Measurements from ENCODE around the gene C16orf78. TPM values are rescaled to one million over a fixed set of nuclear protein-coding genes. Genes with fewer than 3 reads are reported as not detected.

C16orf78 gene
- total RNA-seq, 4 donors from 2014 or later: not detected

DNA sequence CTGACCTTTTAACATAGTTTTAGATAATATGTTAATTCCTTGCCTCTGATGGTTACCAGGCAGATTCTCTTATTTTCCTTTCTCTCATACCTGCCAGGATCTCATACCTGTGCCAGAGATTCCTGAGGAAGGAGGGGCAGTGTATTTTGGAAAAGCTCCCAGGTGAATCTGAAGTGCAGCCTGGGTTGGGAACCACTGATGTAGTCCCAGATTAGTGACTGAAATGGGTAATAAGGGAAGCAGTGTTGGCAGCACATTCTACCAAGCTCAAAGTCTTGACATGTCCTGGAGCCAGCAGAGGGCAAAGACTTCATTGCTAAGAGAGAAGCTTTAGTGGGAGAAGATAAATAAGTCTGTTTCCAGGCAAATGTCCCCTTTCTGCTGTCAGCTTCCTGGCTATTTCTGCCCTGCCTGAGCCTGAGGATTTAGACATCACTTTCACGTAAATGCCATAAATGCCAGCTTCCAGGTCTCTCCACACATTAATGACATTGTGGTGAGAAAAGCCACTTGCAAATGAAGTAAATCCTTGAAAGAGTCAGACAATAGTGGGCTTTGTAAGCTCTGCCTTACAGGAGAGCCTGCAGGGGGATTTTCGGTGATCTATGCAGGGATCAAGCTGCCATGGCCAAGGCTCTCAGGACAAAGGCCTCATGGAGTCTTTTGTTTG lies 40.9 kb upstream of the C16orf78 start:
- Histone ChIP-seq H3K36me3 (no peaks in the 10 kb centered on the region), H3K4me3 (no peak overlapping the region), H3K27me3 (peaks cover 20% of the 10 kb centered on the region), H3K4me1 (no peaks in the 10 kb centered on the region), H3K27ac (no peak overlapping the region), H3K9me3 (no peaks in the 10 kb centered on the region)
- ATAC-seq: no peak
- TF ChIP-seq POLR2AphosphoS5 (IDR thresholded peaks at IDR 0.05) (no peak), POLR2A (IDR thresholded peaks at IDR 0.05) (no peak), EP300 (IDR thresholded peaks at IDR 0.05) (no peak)
- TF ChIP-seq, protein P1, sequence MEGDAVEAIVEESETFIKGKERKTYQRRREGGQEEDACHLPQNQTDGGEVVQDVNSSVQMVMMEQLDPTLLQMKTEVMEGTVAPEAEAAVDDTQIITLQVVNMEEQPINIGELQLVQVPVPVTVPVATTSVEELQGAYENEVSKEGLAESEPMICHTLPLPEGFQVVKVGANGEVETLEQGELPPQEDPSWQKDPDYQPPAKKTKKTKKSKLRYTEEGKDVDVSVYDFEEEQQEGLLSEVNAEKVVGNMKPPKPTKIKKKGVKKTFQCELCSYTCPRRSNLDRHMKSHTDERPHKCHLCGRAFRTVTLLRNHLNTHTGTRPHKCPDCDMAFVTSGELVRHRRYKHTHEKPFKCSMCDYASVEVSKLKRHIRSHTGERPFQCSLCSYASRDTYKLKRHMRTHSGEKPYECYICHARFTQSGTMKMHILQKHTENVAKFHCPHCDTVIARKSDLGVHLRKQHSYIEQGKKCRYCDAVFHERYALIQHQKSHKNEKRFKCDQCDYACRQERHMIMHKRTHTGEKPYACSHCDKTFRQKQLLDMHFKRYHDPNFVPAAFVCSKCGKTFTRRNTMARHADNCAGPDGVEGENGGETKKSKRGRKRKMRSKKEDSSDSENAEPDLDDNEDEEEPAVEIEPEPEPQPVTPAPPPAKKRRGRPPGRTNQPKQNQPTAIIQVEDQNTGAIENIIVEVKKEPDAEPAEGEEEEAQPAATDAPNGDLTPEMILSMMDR (IDR thresholded peaks at IDR 0.05): no peak
- 100% methylated on average over 1 of the region's 2 CpGs; no CpG with 5 or more reads in 1 of the 2 donors for WGBS, 2 donors (ENCODE audit: low coverage in 1 of 2)

GRCh38 chr16:49333259-49333597 lies 40.4 kb upstream of the C16orf78 start:
- no peaks in the 10 kb centered on the region for H3K4me1 ChIP-seq
- TF ChIP-seq POLR2A (IDR thresholded peaks at IDR 0.05) (no peak), POLR2AphosphoS5 (IDR thresholded peaks at IDR 0.05) (no peak), EP300 (IDR thresholded peaks at IDR 0.05) (no peak)
- TF ChIP-seq, protein P1 (IDR thresholded peaks at IDR 0.05): no peak
- no peak overlapping the region for H3K4me3 ChIP-seq
- H3K27ac ChIP-seq: no peak overlapping the region
- no peaks in the 10 kb centered on the region for H3K36me3 ChIP-seq
- H3K9me3 ChIP-seq: no peaks in the 10 kb centered on the region
- no peak for ATAC-seq
- peaks cover 25% of the 10 kb centered on the region for H3K27me3 ChIP-seq
- WGBS, 2 donors (ENCODE audit: low coverage in 1 of 2): no CpG with 5 or more reads among the region's 7 CpGs

DNA sequence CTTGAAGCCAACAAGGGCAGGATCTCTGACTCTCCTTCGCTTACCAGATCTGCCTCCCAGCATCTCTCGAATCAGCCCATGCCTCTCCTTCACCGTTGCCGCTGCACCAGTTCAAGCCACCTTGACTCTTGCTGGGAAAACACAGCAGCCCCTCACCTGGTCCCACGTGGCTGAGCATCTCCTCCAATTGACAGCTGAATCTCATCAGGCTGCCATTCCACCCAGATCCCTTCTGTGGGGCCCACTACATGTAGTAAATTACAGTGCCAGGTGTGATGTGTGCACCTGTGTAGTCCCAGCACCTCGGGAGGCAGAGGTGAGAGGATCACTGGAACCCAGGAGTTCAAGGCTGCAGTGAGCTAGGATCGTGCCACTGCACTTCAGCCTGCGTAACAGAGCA lies 37.8 kb upstream of the C16orf78 start:
- Histone ChIP-seq H3K27me3 (peaks cover 51% of the 10 kb centered on the region), H3K9me3 (no peaks in the 10 kb centered on the region), H3K4me3 (no peak overlapping the region), H3K4me1 (no peaks in the 10 kb centered on the region), H3K36me3 (no peaks in the 10 kb centered on the region), H3K27ac (no peak overlapping the region)
- 60 to 64% methylated on average over 3 to 7 of the region's 8 CpGs for WGBS, 2 donors (ENCODE audit: low coverage in 1 of 2)
- ATAC-seq: no peak
- TF ChIP-seq, protein P1 (IDR thresholded peaks at IDR 0.05): no peak
- TF ChIP-seq POLR2AphosphoS5 (IDR thresholded peaks at IDR 0.05): no peak
- TF ChIP-seq POLR2A (IDR thresholded peaks at IDR 0.05): no peak
- TF ChIP-seq EP300 (IDR thresholded peaks at IDR 0.05): no peak

GRCh38 chr16:49336581-49336980 lies 37.0 kb upstream of the C16orf78 start:
- ATAC-seq: no peak
- H3K4me3 ChIP-seq: no peak overlapping the region
- no peak overlapping the region for H3K27ac ChIP-seq
- H3K4me1 ChIP-seq: no peaks in the 10 kb centered on the region
- H3K27me3 ChIP-seq: peaks cover 57% of the 10 kb centered on the region
- 77 to 78% methylated on average over 2 to 3 of the region's 3 CpGs for WGBS, 2 donors (ENCODE audit: low coverage in 1 of 2)
- TF ChIP-seq POLR2A (IDR thresholded peaks at IDR 0.05): no peak
- TF ChIP-seq POLR2AphosphoS5 (IDR thresholded peaks at IDR 0.05): no peak
- no peak for TF ChIP-seq EP300 (IDR thresholded peaks at IDR 0.05)
- TF ChIP-seq, protein P1 (IDR thresholded peaks at IDR 0.05): no peak
- no peaks in the 10 kb centered on the region for H3K36me3 ChIP-seq
- no peaks in the 10 kb centered on the region for H3K9me3 ChIP-seq

DNA sequence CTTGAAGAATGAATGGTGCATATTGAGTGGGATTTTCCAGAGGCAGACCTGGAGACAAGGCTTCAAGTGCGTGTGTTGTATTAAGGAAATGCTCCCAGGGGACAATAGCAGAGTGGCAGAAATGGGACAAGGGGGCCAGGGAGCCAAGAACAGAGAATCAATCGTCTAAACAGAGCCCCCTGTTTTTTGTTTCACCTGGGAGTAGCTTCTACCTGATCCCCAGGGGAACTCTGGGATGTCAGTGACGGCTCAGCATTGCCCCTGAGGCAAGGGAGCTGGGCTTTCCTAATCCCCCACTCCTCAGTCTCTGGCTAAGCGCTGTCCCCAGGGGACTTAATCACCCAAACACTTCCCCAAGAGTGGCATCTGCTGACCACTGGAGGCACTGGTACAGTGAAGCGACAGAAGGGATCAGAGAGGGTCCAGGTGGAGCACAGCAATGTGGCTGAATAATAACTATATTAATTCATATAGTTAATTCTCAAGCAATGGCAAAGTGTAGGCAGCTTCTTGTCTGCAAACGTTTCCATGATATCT lies 35.7 kb upstream of the C16orf78 start:
- no peaks in the 10 kb centered on the region for H3K9me3 ChIP-seq
- no peaks in the 10 kb centered on the region for H3K36me3 ChIP-seq
- H3K4me1 ChIP-seq: no peaks in the 10 kb centered on the region
- no peak overlapping the region for H3K27ac ChIP-seq
- H3K4me3 ChIP-seq: no peak overlapping the region
- 21 to 48% methylated on average over 2 to 5 of the region's 6 CpGs for WGBS, 2 donors (ENCODE audit: low coverage in 1 of 2)
- TF ChIP-seq POLR2A (IDR thresholded peaks at IDR 0.05) (no peak), POLR2AphosphoS5 (IDR thresholded peaks at IDR 0.05) (no peak), EP300 (IDR thresholded peaks at IDR 0.05) (no peak)
- TF ChIP-seq, protein P1 (IDR thresholded peaks at IDR 0.05): no peak
- peaks cover 68% of the 10 kb centered on the region for H3K27me3 ChIP-seq
- ATAC-seq: no peak

All from gastroesophageal sphincter (tissue), 4 donors.